ENCODE results near the gene GADD45G. TPM values are rescaled to one million over a fixed set of nuclear protein-coding genes. Genes with fewer than 3 reads are reported as not detected.

The GADD45G gene
- total and polyA plus RNA-seq, 2 experiments from 2014 or later: 12.7 to 24.1 TPM

- no peaks in the 10 kb centered on the region for H3F3A ChIP-seq (replicated peaks; ENCODE audit: low read depth)
- H4K20me1 ChIP-seq (replicated peaks; ENCODE audit: insufficient read depth): no peaks in the 10 kb centered on the region
- Mint-ChIP-seq H3K27ac (no peak overlapping the region), H3K27me3 (ENCODE audit: insufficient read depth, low read depth, poor library complexity) (peaks cover 6% of the 10 kb centered on the region), H3K9me3 (no peaks in the 10 kb centered on the region), H3K4me1 (peaks cover 28% of the 10 kb centered on the region), H3K36me3 (ENCODE audit: low read depth) (no peaks in the 10 kb centered on the region), H3K4me3 (no peak overlapping the region)
- ATAC-seq (peak; percentile 90), DNase-seq (ENCODE audit: low spot score) (peak; percentile 76)
- no peaks in the 10 kb centered on the region for H3K36me3 ChIP-seq (ENCODE audit: insufficient read depth)
- H3K79me2 ChIP-seq (replicated peaks; ENCODE audit: insufficient read depth): no peaks in the 10 kb centered on the region
- H2AFZ ChIP-seq: no peak overlapping the region
- peaks cover 7% of the 10 kb centered on the region for H3K4me1 ChIP-seq (ENCODE audit: insufficient read depth)
- H3K4me3 ChIP-seq: no peak overlapping the region
- no peak overlapping the region for H3K27ac ChIP-seq (ENCODE audit: low read depth)
- H3K4me2 ChIP-seq: no peak overlapping the region
- TF ChIP-seq CTCF (conservative IDR thresholded peaks at IDR 0.05; ENCODE audit: low read depth in 2 of 2) (0 out of 4 replicates have a peak, but pooled peaks of 1 of the 2 experiments have one; percentile 7), ZNF462 (CRISPR knock-in tag; IDR thresholded peaks at IDR 0.05) (peak; percentile 70; the same call in 1 of the 2 replicates), JUNB (IDR thresholded peaks at IDR 0.05; ENCODE audit: unreplicated experiment) (no peak)
- peaks cover 4% of the 10 kb centered on the region; the same call in 1 of the 2 replicates for H3K9me2 ChIP-seq (ENCODE audit: insufficient read depth)
- H3K27me3 ChIP-seq (ENCODE audit: insufficient read depth): no peaks in the 10 kb centered on the region
Measured at GRCh38 chr9:89619019-89619418, 14.2 kb downstream of the GADD45G start.
